ENCODE results near the gene KIAA0825. TPM values are rescaled to one million over a fixed set of nuclear protein-coding genes. Genes with fewer than 3 reads are reported as not detected.

Gene KIAA0825
- total and polyA plus RNA-seq, 2 experiments from 2014 or later, result 1.7 to 1.8 TPM

DNA sequence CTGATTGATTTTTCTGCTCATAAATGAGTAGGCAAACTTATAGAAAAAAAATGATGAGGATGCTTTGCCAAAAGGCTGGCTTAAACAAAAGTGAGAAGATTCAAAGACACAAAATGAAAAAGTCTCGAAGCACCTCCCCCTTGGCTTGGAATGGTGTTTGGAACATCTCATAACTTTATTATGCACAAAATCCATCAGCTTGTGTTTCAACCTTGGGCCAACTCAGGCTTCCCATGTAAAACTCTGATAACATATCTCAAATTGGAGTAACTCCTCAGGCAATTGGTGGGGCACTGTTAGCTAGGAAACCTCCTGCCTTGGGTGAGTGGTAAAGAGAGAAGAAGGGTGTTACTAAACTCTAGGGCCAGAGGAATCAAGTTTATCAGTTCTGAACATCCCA is 176.3 kb downstream of the KIAA0825 start (continued):
- TF ChIP-seq, protein P1, sequence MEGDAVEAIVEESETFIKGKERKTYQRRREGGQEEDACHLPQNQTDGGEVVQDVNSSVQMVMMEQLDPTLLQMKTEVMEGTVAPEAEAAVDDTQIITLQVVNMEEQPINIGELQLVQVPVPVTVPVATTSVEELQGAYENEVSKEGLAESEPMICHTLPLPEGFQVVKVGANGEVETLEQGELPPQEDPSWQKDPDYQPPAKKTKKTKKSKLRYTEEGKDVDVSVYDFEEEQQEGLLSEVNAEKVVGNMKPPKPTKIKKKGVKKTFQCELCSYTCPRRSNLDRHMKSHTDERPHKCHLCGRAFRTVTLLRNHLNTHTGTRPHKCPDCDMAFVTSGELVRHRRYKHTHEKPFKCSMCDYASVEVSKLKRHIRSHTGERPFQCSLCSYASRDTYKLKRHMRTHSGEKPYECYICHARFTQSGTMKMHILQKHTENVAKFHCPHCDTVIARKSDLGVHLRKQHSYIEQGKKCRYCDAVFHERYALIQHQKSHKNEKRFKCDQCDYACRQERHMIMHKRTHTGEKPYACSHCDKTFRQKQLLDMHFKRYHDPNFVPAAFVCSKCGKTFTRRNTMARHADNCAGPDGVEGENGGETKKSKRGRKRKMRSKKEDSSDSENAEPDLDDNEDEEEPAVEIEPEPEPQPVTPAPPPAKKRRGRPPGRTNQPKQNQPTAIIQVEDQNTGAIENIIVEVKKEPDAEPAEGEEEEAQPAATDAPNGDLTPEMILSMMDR (conservative IDR thresholded peaks at IDR 0.05; ENCODE audit: low read depth in 2 of 2), result no peak
- no peak for TF ChIP-seq ZNF114 (CRISPR knock-in tag; IDR thresholded peaks at IDR 0.05)
- no peak for TF ChIP-seq NANOG (IDR thresholded peaks at IDR 0.05; ENCODE audit: borderline replicate concordance)

GRCh38 chr5:94440015-94440414 is 178.4 kb downstream of the KIAA0825 start:
- peaks cover 3% of the 10 kb centered on the region; the same call in 1 of the 3 replicates for H3K9me3 Mint-ChIP-seq
- peaks cover 2% of the 10 kb centered on the region for H3K27me3 Mint-ChIP-seq (ENCODE audit: insufficient read depth, low read depth, poor library complexity)
- no peaks in the 10 kb centered on the region for H3K4me1 ChIP-seq (ENCODE audit: insufficient read depth)
- H3F3A ChIP-seq (replicated peaks; ENCODE audit: low read depth), result no peaks in the 10 kb centered on the region
- no peaks in the 10 kb centered on the region for H3K36me3 ChIP-seq (ENCODE audit: insufficient read depth)
- H3K79me2 ChIP-seq (replicated peaks; ENCODE audit: insufficient read depth), result no peaks in the 10 kb centered on the region
- H3K4me3 ChIP-seq, result no peak overlapping the region
- no peak for TF ChIP-seq ZNF331 (CRISPR knock-in tag; IDR thresholded peaks at IDR 0.05; ENCODE audit: low read depth)
- TF ChIP-seq, protein P1 (conservative IDR thresholded peaks at IDR 0.05; ENCODE audit: low read depth in 2 of 2), result no peak
- TF ChIP-seq, protein P2, sequence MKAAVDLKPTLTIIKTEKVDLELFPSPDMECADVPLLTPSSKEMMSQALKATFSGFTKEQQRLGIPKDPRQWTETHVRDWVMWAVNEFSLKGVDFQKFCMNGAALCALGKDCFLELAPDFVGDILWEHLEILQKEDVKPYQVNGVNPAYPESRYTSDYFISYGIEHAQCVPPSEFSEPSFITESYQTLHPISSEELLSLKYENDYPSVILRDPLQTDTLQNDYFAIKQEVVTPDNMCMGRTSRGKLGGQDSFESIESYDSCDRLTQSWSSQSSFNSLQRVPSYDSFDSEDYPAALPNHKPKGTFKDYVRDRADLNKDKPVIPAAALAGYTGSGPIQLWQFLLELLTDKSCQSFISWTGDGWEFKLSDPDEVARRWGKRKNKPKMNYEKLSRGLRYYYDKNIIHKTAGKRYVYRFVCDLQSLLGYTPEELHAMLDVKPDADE (IDR thresholded peaks at IDR 0.05), result no peak
- TF ChIP-seq ZNF114 (CRISPR knock-in tag; IDR thresholded peaks at IDR 0.05), result no peak
- TF ChIP-seq, protein P3, sequence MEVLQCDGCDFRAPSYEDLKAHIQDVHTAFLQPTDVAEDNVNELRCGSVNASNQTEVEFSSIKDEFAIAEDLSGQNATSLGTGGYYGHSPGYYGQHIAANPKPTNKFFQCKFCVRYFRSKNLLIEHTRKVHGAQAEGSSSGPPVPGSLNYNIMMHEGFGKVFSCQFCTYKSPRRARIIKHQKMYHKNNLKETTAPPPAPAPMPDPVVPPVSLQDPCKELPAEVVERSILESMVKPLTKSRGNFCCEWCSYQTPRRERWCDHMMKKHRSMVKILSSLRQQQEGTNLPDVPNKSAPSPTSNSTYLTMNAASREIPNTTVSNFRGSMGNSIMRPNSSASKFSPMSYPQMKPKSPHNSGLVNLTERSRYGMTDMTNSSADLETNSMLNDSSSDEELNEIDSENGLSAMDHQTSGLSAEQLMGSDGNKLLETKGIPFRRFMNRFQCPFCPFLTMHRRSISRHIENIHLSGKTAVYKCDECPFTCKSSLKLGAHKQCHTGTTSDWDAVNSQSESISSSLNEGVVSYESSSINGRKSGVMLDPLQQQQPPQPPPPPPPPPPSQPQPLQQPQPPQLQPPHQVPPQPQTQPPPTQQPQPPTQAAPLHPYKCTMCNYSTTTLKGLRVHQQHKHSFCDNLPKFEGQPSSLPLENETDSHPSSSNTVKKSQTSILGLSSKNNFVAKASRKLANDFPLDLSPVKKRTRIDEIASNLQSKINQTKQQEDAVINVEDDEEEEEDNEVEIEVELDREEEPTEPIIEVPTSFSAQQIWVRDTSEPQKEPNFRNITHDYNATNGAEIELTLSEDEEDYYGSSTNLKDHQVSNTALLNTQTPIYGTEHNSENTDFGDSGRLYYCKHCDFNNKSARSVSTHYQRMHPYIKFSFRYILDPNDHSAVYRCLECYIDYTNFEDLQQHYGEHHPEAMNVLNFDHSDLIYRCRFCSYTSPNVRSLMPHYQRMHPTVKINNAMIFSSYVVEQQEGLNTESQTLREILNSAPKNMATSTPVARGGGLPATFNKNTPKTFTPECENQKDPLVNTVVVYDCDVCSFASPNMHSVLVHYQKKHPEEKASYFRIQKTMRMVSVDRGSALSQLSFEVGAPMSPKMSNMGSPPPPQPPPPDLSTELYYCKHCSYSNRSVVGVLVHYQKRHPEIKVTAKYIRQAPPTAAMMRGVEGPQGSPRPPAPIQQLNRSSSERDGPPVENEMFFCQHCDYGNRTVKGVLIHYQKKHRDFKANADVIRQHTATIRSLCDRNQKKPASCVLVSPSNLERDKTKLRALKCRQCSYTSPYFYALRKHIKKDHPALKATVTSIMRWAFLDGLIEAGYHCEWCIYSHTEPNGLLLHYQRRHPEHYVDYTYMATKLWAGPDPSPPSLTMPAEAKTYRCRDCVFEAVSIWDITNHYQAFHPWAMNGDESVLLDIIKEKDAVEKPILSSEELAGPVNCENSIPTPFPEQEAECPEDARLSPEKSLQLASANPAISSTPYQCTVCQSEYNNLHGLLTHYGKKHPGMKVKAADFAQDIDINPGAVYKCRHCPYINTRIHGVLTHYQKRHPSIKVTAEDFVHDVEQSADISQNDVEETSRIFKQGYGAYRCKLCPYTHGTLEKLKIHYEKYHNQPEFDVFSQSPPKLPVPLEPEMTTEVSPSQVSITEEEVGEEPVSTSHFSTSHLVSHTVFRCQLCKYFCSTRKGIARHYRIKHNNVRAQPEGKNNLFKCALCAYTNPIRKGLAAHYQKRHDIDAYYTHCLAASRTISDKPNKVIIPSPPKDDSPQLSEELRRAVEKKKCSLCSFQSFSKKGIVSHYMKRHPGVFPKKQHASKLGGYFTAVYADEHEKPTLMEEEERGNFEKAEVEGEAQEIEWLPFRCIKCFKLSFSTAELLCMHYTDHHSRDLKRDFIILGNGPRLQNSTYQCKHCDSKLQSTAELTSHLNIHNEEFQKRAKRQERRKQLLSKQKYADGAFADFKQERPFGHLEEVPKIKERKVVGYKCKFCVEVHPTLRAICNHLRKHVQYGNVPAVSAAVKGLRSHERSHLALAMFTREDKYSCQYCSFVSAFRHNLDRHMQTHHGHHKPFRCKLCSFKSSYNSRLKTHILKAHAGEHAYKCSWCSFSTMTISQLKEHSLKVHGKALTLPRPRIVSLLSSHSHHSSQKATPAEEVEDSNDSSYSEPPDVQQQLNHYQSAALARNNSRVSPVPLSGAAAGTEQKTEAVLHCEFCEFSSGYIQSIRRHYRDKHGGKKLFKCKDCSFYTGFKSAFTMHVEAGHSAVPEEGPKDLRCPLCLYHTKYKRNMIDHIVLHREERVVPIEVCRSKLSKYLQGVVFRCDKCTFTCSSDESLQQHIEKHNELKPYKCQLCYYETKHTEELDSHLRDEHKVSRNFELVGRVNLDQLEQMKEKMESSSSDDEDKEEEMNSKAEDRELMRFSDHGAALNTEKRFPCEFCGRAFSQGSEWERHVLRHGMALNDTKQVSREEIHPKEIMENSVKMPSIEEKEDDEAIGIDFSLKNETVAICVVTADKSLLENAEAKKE (CRISPR knock-in tag; IDR thresholded peaks at IDR 0.05), result no peak
- no peak for TF ChIP-seq POLR2AphosphoS5 (IDR thresholded peaks at IDR 0.05; ENCODE audit: low read depth)
- TF ChIP-seq REST (IDR thresholded peaks at IDR 0.05; ENCODE audit: unreplicated experiment), result no peak
- no peak overlapping the region for H3K4me3 Mint-ChIP-seq
- no peak overlapping the region for H2AFZ ChIP-seq
- no peaks in the 10 kb centered on the region for H3K36me3 Mint-ChIP-seq (ENCODE audit: low read depth)
- H4K20me1 ChIP-seq (replicated peaks; ENCODE audit: insufficient read depth), result no peaks in the 10 kb centered on the region
- H3K4me2 ChIP-seq, result no peak overlapping the region
- no peak for ATAC-seq
- H3K27me3 ChIP-seq (ENCODE audit: insufficient read depth), result no peaks in the 10 kb centered on the region
- no peaks in the 10 kb centered on the region for H3K4me1 Mint-ChIP-seq
- DNase-seq (ENCODE audit: low spot score), result no peak
- no peak overlapping the region for H3K27ac ChIP-seq (ENCODE audit: low read depth)
- no peak overlapping the region for H3K27ac Mint-ChIP-seq
- H3K9me2 ChIP-seq (ENCODE audit: insufficient read depth), result peaks cover 9% of the 10 kb centered on the region

Data from GM23338 (cell line).